ENCODE measurements around the gene ADCY9. TPM values are rescaled to one million over a fixed set of nuclear protein-coding genes. Genes with fewer than 3 reads are reported as not detected.

ADCY9 gene
- total RNA-seq, 1 donor from 2014 or later: 26.9 TPM

DNA sequence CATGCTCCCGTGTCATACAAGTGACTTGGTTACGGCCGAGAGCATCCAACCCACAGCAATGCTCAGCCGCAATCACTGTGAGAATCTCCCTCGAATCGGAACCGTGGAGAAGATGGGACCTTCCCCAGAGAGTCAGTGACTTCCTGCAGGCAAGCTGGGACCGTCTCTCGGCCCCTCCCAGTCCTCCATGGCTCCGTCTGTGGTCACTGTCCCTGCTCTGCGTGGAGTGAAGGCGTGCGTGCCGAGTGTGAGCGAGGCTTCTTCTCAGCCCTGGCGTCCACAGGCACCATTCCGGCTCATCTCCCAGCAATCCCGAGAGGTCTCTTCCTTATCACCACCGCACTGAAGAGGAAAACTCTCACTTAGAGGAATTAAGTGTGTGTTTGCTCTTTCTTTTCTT, 113.1 kb downstream of the ADCY9 start:
- TF ChIP-seq, protein P1, sequence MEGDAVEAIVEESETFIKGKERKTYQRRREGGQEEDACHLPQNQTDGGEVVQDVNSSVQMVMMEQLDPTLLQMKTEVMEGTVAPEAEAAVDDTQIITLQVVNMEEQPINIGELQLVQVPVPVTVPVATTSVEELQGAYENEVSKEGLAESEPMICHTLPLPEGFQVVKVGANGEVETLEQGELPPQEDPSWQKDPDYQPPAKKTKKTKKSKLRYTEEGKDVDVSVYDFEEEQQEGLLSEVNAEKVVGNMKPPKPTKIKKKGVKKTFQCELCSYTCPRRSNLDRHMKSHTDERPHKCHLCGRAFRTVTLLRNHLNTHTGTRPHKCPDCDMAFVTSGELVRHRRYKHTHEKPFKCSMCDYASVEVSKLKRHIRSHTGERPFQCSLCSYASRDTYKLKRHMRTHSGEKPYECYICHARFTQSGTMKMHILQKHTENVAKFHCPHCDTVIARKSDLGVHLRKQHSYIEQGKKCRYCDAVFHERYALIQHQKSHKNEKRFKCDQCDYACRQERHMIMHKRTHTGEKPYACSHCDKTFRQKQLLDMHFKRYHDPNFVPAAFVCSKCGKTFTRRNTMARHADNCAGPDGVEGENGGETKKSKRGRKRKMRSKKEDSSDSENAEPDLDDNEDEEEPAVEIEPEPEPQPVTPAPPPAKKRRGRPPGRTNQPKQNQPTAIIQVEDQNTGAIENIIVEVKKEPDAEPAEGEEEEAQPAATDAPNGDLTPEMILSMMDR (IDR thresholded peaks at IDR 0.05): no peak
- DNase-seq (ENCODE audit: extremely low spot score, unreplicated experiment): no peak
- Mint-ChIP-seq H3K36me3 (ENCODE audit: unreplicated experiment) (peaks cover 9% of the 10 kb centered on the region), H3K27ac (ENCODE audit: unreplicated experiment) (no peak overlapping the region), H3K4me3 (ENCODE audit: unreplicated experiment) (no peak overlapping the region), H3K4me1 (ENCODE audit: unreplicated experiment) (peaks cover 28% of the 10 kb centered on the region), H3K27me3 (ENCODE audit: unreplicated experiment) (no peaks in the 10 kb centered on the region), H3K9me3 (ENCODE audit: unreplicated experiment) (no peaks in the 10 kb centered on the region)

DNA sequence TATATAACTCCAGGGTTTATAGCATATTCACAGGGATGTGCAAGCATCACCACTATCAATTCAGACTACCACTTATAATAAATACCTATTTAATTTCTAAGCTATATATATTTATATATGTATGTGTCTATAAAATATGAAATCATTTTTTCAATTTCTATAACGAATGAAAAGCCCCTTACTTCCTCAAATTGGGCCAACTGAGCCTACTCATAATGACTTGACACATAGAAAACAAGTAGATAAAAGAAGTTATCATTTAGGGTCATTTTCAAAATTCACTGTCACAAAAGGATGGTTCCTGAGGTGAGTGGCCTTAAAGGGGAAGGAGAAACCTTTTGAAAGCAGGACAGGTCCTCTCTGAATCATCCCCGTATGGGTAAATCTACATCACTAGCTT, 114.1 kb downstream of the ADCY9 start:
- Mint-ChIP-seq H3K27ac (ENCODE audit: unreplicated experiment) (no peak overlapping the region), H3K4me1 (ENCODE audit: unreplicated experiment) (peaks cover 26% of the 10 kb centered on the region), H3K9me3 (ENCODE audit: unreplicated experiment) (no peaks in the 10 kb centered on the region), H3K27me3 (ENCODE audit: unreplicated experiment) (no peaks in the 10 kb centered on the region), H3K4me3 (ENCODE audit: unreplicated experiment) (no peak overlapping the region), H3K36me3 (ENCODE audit: unreplicated experiment) (peaks cover 9% of the 10 kb centered on the region)
- DNase-seq (ENCODE audit: extremely low spot score, unreplicated experiment): no peak
- TF ChIP-seq, protein P1 (IDR thresholded peaks at IDR 0.05): no peak

DNA sequence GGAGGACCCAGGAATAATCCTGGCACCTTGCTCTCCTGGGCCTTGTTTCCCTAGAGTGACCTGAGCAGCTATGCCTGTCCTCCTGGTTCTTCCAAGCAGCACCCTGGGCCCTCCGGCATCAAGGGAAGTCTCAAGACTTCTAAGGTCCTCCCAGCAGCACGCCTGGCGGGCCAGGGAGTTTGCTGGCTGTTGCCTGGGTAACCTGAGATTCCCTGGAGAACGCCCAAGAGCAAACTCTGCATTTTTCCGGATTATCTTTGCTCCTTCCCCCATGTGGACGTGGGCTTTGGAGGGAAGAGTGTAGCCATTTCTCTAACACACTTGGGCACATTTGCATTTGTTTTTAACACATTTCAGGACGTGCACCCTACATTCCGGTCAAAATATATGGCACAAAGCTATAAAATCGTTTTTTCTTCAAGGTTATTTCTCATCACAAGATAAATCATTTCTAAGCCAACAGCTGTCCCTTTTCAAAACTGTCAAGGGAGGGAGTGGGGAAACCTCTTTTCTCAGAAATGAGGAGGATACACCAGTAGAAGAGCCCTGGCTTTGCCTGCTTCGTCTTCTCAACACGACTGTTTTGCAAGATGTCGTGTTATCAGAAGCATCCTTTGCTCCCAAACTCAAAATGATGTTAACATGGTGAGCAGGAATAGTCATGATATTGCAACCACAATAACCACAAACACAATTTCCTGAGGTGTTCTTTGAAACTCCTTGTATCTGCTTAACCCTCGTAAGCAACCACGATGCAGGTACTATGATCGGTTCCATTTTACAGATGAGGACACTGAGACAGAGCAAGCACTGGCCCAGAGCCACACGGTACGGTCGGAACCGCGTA, 116.5 kb downstream of the ADCY9 start:
- TF ChIP-seq, protein P1 (IDR thresholded peaks at IDR 0.05): no peak
- Mint-ChIP-seq H3K27ac (ENCODE audit: unreplicated experiment) (peak overlapping the region; percentile 91), H3K4me3 (ENCODE audit: unreplicated experiment) (no peak overlapping the region), H3K4me1 (ENCODE audit: unreplicated experiment) (peaks cover 31% of the 10 kb centered on the region), H3K36me3 (ENCODE audit: unreplicated experiment) (peaks cover 5% of the 10 kb centered on the region), H3K27me3 (ENCODE audit: unreplicated experiment) (no peaks in the 10 kb centered on the region), H3K9me3 (ENCODE audit: unreplicated experiment) (no peaks in the 10 kb centered on the region)
- no peak for DNase-seq (ENCODE audit: extremely low spot score, unreplicated experiment)

DNA sequence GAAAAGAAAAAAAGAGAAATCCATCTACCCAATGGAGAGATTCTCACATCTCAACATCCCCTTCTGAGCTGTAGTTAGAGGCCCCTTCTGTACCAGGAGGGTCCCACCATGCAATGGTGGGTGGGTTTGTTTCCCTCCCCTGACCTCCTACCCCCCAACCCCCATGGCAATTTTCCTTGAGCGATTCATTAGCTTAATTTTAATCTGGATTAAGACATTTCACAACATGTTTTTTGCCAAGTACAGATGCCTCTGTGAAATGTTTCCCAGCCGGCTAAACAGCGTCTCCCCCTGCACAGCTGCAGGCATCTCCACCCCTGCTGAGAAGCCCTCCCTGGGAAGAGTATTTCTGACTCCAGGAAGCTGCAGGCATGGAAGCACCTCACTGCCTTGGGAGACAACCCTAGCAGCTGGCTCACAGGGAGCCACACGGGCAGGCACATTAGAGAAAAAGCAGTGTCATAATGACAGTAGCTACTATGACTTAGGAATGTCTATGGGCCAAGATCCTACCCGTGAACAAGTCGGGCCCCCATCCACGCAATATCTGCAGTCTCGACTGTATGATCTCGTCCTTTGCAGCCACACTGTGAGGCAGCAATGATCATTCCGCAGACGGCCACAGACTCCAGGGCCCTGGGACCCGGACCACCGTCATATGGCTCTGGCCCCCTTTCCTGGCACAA, 117.3 kb downstream of the ADCY9 start:
- H3K36me3 Mint-ChIP-seq (ENCODE audit: unreplicated experiment): peaks cover 4% of the 10 kb centered on the region
- H3K27ac Mint-ChIP-seq (ENCODE audit: unreplicated experiment): peak overlapping the region; percentile 91
- no peaks in the 10 kb centered on the region for H3K27me3 Mint-ChIP-seq (ENCODE audit: unreplicated experiment)
- no peaks in the 10 kb centered on the region for H3K9me3 Mint-ChIP-seq (ENCODE audit: unreplicated experiment)
- no peak for DNase-seq (ENCODE audit: extremely low spot score, unreplicated experiment)
- peaks cover 32% of the 10 kb centered on the region for H3K4me1 Mint-ChIP-seq (ENCODE audit: unreplicated experiment)
- TF ChIP-seq, protein P1 (IDR thresholded peaks at IDR 0.05): peak; percentile 13
- peak overlapping the region; percentile 5 for H3K4me3 Mint-ChIP-seq (ENCODE audit: unreplicated experiment)

DNA sequence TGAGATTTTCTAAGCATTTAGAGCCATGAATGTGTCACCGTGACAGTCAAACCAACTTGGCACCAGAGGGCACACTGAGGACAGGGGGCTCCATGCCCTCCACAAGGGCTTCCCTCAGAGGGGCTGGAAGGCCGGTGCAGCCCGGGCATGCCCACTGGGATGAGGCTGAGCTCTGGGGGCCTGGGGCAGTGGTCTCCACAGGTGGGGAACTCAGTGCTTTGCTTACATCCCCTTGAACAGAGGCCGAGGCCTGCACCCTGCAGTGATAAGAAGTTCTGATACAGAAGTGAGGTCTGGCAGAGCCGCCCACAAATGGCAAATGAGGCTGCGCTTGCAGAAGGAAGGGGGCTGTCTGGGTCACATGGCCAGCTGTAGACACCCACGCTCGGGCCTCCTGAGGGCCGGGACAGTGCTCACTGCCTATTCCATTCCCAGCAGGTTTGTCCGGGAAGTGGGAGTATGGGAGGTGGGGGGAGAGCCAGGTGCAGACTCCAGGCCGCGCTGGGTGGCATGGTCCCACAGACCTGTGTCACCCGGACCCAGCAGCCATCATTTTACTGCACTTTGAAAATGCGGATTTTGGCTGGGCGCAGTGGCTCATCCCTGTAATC, 118.9 kb downstream of the ADCY9 start:
- no peaks in the 10 kb centered on the region for H3K9me3 Mint-ChIP-seq (ENCODE audit: unreplicated experiment)

More for the DNA sequence above, 118.9 kb downstream of the ADCY9 start:
- Mint-ChIP-seq H3K27me3 (ENCODE audit: unreplicated experiment) (no peaks in the 10 kb centered on the region), H3K4me3 (ENCODE audit: unreplicated experiment) (no peak overlapping the region), H3K27ac (ENCODE audit: unreplicated experiment) (no peak overlapping the region), H3K36me3 (ENCODE audit: unreplicated experiment) (peaks cover 3% of the 10 kb centered on the region), H3K4me1 (ENCODE audit: unreplicated experiment) (peaks cover 32% of the 10 kb centered on the region)
- no peak for DNase-seq (ENCODE audit: extremely low spot score, unreplicated experiment)
- TF ChIP-seq, protein P1 (IDR thresholded peaks at IDR 0.05): no peak
